PC-9 (cell line): ENCODE results near the gene PITRM1. TPM values are rescaled to one million over a fixed set of nuclear protein-coding genes. Genes with fewer than 3 reads are reported as not detected.

Experiments
- BruUV-seq: library from RNA; stranded (reverse); fragments of 400-500 nt; replicated peaks from 2 replicates; lab custom pipeline; 2021; lab: Mats Ljungman, UMichigan
- CTCF ChIA-PET: fragments of 300-600 bp; sonication (Branson Sonifier 250); formaldehyde crosslinking; loops from one replicate; lab custom pipeline; 2022; ENCODE audit warnings: antibody characterized with exemption; lab: Charles Lee
- POLR2A ChIA-PET: fragments of 300-600 bp; sonication (Branson Sonifier 250); formaldehyde crosslinking; loops from one replicate; lab custom pipeline; 2022; ENCODE audit warnings: antibody characterized with exemption; ENCODE audit not compliant: unreplicated experiment; lab: Charles Lee
- DNase-seq, 2 experiments: peaks; one replicate each; pipeline versions ENCODE4 v3.0.0 to v3.0.0-alpha.2; 2015 to 2022; ENCODE audit warnings: mixed read lengths in 1 of 2
- H2AFZ ChIP-seq: fragments of 200-600 bp; sonication (generic); 2 replicates; pipeline ENCODE4 v1.8.1; 2017; ENCODE audit warnings: antibody characterized with exemption
- H3F3A ChIP-seq: fragments of 200-600 bp; sonication (generic); 2 replicates; pipeline ENCODE4 v1.8.1; 2017; ENCODE audit warnings: antibody characterized with exemption, mild to moderate bottlenecking, low read depth; ENCODE audit not compliant: insufficient read depth
- H3K27ac ChIP-seq: fragments of 200-600 bp; sonication (generic); 2 replicates; pipeline ENCODE4 v1.6.1; 2016; ENCODE audit warnings: mixed run types
- H3K27me3 ChIP-seq: fragments of 200-600 bp; sonication (generic); 2 replicates; pipeline ENCODE4 v1.6.1; 2016; ENCODE audit warnings: low read depth, mixed run types; ENCODE audit not compliant: insufficient read depth
- H3K36me3 ChIP-seq: fragments of 200-600 bp; sonication (generic); 2 replicates; pipeline ENCODE4 v1.6.1; 2016; ENCODE audit warnings: low read depth, mixed run types
- H3K4me1 ChIP-seq: fragments of 200-600 bp; sonication (generic); replicated peaks from 2 replicates; pipeline ENCODE4 v1.6.1; 2016; ENCODE audit warnings: mixed run types; ENCODE audit not compliant: insufficient read depth
- H3K4me2 ChIP-seq: fragments of 200-600 bp; sonication (generic); 2 replicates; pipeline ENCODE4 v1.6.1; 2017; ENCODE audit warnings: mixed run types
- H3K4me3 ChIP-seq: fragments of 200-600 bp; sonication (generic); 2 replicates; pipeline ENCODE4 v1.6.1; 2016; ENCODE audit warnings: mixed run types
- H3K79me2 ChIP-seq: fragments of 200-600 bp; sonication (generic); 2 replicates; pipeline ENCODE4 v1.6.1; 2017; ENCODE audit warnings: low read depth, mixed run types
- H3K9me2 ChIP-seq: fragments of 200-600 bp; sonication (generic); 2 replicates; pipeline ENCODE4 v1.8.1; 2017; ENCODE audit warnings: mild to moderate bottlenecking; ENCODE audit not compliant: insufficient read depth
- H3K9me3 ChIP-seq: fragments of 200-600 bp; sonication (generic); 2 replicates; pipeline ENCODE4 v1.8.1; 2016; ENCODE audit warnings: low read depth; ENCODE audit not compliant: insufficient read depth
- H4K20me1 ChIP-seq: fragments of 200-600 bp; sonication (generic); 2 replicates; pipeline ENCODE4 v1.8.1; 2017; ENCODE audit not compliant: insufficient read depth
- EZH2 ChIP-seq: fragments of 200-600 bp; sonication (generic); IDR thresholded peaks from 2 replicates; pipeline ENCODE4 v1.8.0; 2017; ENCODE audit warnings: antibody characterized with exemption, low read depth
- intact Hi-C: fragments of 100-400 bp; cut with micrococcal nuclease; formaldehyde crosslinking; loops from one replicate; pipeline ENCODE4 v1.10.0; 2022; ENCODE audit not compliant: unreplicated experiment
- total RNA-seq: library from RNA; stranded (reverse); gene quantifications from 2 replicates; pipeline ENCODE4 v1.2.3, GENCODE V29; 2021
- TF ChIP-seq, protein P1 (sequence below): fragments of 200-600 bp; sonication (generic); conservative IDR thresholded peaks from 2 replicates; pipeline ENCODE4 v1.6.1; 2017; ENCODE audit warnings: mixed run types, antibody characterized with exemption, mild to moderate bottlenecking, moderate library complexity

The PITRM1 gene
- total RNA-seq, 1 experiment from 2014 or later, result 124 TPM

DNA sequence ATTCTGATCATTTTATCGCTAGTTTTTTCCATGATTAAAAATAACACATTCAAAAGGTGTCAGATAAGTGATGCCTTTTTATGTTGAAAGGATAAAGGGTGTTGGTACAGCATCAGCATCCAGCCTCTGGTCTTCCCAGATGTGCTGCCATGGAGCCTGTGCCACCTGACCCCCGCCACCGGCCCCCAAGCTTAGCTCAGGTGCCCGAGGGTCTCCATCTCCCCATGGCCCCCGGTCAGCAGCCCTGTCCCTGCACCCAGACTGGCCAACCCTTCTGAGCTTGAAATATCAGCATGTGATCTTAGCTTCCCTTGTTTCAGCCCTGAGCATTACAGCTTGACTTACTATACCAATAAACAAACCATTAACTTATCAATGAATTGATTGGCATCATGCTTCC lies 80.7 kb downstream of the PITRM1 start:
- no peak overlapping the region for H2AFZ ChIP-seq
- intact Hi-C loops, result loop anchor here (1.0 kb wide), 3 partner anchors 15 to 46 kb away; no protein-coding TSS in a partner anchor
- peak overlapping the region; percentile 95 for H3K27ac ChIP-seq
- DNase-seq, result no peak
- POLR2A ChIA-PET, result interaction anchor here (0.6 to 1.2 kb wide), 2 partner anchors 46 to 48 kb away, joined by 4 to 5 read pairs; no protein-coding TSS in a partner anchor
- peaks cover 64% of the 10 kb centered on the region for H3K4me1 ChIP-seq
- no peaks in the 10 kb centered on the region for H3K9me3 ChIP-seq
- no peaks in the 10 kb centered on the region for H4K20me1 ChIP-seq
- H3K4me2 ChIP-seq, result peak overlapping the region; percentile 74
- peaks cover 48% of the 10 kb centered on the region for H3F3A ChIP-seq
- H3K27me3 ChIP-seq, result no peaks in the 10 kb centered on the region
- H3K79me2 ChIP-seq, result peaks cover 66% of the 10 kb centered on the region
- CTCF ChIA-PET, result interaction anchor here (1.0 kb wide), 1 partner anchor 22 kb away, joined by 3 read pairs; no protein-coding TSS in a partner anchor
- no TSS peak for BruUV-seq
- H3K4me3 ChIP-seq, result peak overlapping the region; percentile 6; the same call in 1 of the 2 replicates
- TF ChIP-seq EZH2, result no peak
- TF ChIP-seq, protein P1, sequence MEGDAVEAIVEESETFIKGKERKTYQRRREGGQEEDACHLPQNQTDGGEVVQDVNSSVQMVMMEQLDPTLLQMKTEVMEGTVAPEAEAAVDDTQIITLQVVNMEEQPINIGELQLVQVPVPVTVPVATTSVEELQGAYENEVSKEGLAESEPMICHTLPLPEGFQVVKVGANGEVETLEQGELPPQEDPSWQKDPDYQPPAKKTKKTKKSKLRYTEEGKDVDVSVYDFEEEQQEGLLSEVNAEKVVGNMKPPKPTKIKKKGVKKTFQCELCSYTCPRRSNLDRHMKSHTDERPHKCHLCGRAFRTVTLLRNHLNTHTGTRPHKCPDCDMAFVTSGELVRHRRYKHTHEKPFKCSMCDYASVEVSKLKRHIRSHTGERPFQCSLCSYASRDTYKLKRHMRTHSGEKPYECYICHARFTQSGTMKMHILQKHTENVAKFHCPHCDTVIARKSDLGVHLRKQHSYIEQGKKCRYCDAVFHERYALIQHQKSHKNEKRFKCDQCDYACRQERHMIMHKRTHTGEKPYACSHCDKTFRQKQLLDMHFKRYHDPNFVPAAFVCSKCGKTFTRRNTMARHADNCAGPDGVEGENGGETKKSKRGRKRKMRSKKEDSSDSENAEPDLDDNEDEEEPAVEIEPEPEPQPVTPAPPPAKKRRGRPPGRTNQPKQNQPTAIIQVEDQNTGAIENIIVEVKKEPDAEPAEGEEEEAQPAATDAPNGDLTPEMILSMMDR, result no peak
- no peaks in the 10 kb centered on the region for H3K9me2 ChIP-seq
- 0 out of 2 replicates have a peak, but pooled peaks cover 4% of the 10 kb centered on the region for H3K36me3 ChIP-seq

DNA sequence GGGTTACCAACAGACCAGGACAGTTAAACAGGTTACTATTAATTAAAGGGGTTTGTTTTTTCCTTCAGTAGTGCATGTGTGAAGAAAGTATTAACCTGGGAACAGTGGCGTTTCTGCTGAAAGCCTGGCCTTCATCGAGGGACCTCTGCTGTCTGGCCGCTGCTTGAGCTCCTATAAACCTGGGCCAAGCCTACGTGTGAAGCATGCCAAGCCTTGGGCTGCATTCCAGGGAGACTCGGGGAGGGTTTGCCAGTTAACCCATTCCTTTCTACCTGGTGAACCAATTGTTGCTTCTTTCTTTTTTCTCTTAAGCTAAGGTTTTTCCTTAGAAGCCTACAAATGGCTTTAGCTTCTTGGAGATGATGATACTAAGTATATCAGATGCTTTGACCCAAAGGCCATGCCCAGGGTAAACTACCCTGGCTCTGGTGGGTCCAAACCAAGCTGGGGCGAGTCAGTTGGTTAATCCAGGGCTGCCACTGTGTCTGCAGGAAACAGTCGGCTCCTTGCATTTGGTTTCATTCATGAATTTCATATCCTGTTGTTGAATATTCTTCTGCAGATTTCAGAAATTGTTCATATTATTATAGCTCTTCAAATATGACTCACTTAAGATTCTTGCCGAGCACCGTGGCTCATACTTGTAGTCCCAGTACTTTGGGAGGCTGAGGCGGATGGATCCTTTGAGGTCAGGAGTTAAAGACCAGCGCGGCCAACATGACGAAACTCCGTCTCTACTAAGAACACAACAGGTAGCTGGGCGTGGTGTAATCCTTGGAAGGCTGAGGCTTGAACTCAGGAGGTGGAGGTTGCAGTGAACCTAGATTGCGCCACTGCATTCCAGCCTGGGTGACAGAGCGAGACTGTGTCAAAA lies 81.4 kb downstream of the PITRM1 start:
- POLR2A ChIA-PET, result interaction anchor here (0.6 to 1.2 kb wide), 5 partner anchors 17 to 48 kb away, joined by 3 to 5 read pairs (median 4); no protein-coding TSS in a partner anchor
- Histone ChIP-seq H3K4me3 (peak overlapping the region; percentile 41; the same call in 1 of the 2 replicates), H3F3A (peaks cover 43% of the 10 kb centered on the region), H3K79me2 (peaks cover 66% of the 10 kb centered on the region), H3K4me2 (peak overlapping the region; percentile 74), H3K36me3 (0 out of 2 replicates have a peak, but pooled peaks cover 4% of the 10 kb centered on the region), H3K27ac (peak overlapping the region; percentile 95), H3K4me1 (peaks cover 57% of the 10 kb centered on the region), H3K9me3 (no peaks in the 10 kb centered on the region), H2AFZ (no peak overlapping the region), H3K27me3 (no peaks in the 10 kb centered on the region), H4K20me1 (no peaks in the 10 kb centered on the region), H3K9me2 (no peaks in the 10 kb centered on the region)
- BruUV-seq, result no TSS peak
- intact Hi-C loops, result loop anchor here (1.0 kb wide), 3 partner anchors 16 to 45 kb away; no protein-coding TSS in a partner anchor
- peak; percentile 86 to 96 for DNase-seq
- no peak for TF ChIP-seq EZH2
- TF ChIP-seq, protein P1, result no peak
- CTCF ChIA-PET, result interaction anchor here (1.0 kb wide), 1 partner anchor 21 kb away, joined by 3 read pairs; no protein-coding TSS in a partner anchor

DNA sequence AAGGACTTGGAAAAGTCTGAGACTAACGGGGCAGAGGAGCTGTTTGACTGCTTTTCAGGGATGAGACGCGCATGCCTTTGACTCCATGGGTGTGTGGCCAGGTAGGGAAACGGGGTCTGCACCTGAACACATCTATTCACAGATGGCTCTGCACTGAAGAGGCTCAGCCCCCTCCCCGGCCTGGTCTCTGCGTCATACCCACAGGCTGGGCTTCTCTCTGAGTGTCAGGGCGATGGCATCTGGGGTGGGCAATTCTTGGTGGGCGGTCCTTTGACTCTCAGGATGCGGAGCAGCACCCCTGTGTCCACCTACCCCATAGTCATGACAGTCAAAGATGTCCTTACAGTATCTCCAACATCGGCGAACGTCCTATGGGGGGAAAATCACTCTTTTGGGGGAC lies 82.2 kb downstream of the PITRM1 start:
- no peak for TF ChIP-seq EZH2
- BruUV-seq, result TSS peak; percentile 44
- H3K27ac ChIP-seq, result peak overlapping the region; percentile 95
- intact Hi-C loops, result no loop called here
- H3K27me3 ChIP-seq, result no peaks in the 10 kb centered on the region
- H3K4me3 ChIP-seq, result peak overlapping the region; percentile 41; the same call in 1 of the 2 replicates
- H3F3A ChIP-seq, result peaks cover 37% of the 10 kb centered on the region
- H2AFZ ChIP-seq, result no peak overlapping the region
- peaks cover 51% of the 10 kb centered on the region for H3K4me1 ChIP-seq
- H3K9me3 ChIP-seq, result no peaks in the 10 kb centered on the region
- CTCF ChIA-PET, result no interaction called here
- POLR2A ChIA-PET, result interaction anchor here (0.6 kb wide), 2 partner anchors 16 to 21 kb away, joined by 3 to 4 read pairs; no protein-coding TSS in a partner anchor
- no peaks in the 10 kb centered on the region for H3K9me2 ChIP-seq
- no peak for DNase-seq
- peak overlapping the region; percentile 74 for H3K4me2 ChIP-seq
- 0 out of 2 replicates have a peak, but pooled peaks cover 4% of the 10 kb centered on the region for H3K36me3 ChIP-seq
- H4K20me1 ChIP-seq, result no peaks in the 10 kb centered on the region
- peaks cover 67% of the 10 kb centered on the region for H3K79me2 ChIP-seq

Other genes starting within 250 kb of the PITRM1 start
- 222 and 234 TPM in 2 replicates for gene PFKP, start 105.2 kb downstream of the PITRM1 start, total RNA-seq